ENCODE results near the gene OR1I1.

The OR1I1 gene

GRCh38 chr19:15120135-15121026, 38.4 kb downstream of the OR1I1 start:
- no peak for ATAC-seq
- Mint-ChIP-seq H3K27ac (no peak overlapping the region), H3K36me3 (peaks cover 69% of the 10 kb centered on the region), H3K4me1 (peaks cover 11% of the 10 kb centered on the region), H3K4me3 (no peak overlapping the region), H3K9me3 (no peaks in the 10 kb centered on the region), H3K27me3 (no peaks in the 10 kb centered on the region)

GRCh38 chr19:15122331-15123030, 40.5 kb downstream of the OR1I1 start:
- H3K9me3 Mint-ChIP-seq, result no peaks in the 10 kb centered on the region
- no peak for ATAC-seq
- H3K4me3 Mint-ChIP-seq, result no peak overlapping the region
- no peaks in the 10 kb centered on the region for H3K27me3 Mint-ChIP-seq
- H3K36me3 Mint-ChIP-seq, result peaks cover 55% of the 10 kb centered on the region
- no peak overlapping the region for H3K27ac Mint-ChIP-seq
- H3K4me1 Mint-ChIP-seq, result peaks cover 11% of the 10 kb centered on the region

GRCh38 chr19:15123031-15123890, 41.2 kb downstream of the OR1I1 start:
- H3K27me3 Mint-ChIP-seq, result peaks cover 5% of the 10 kb centered on the region
- H3K36me3 Mint-ChIP-seq, result peaks cover 48% of the 10 kb centered on the region
- H3K4me1 Mint-ChIP-seq, result peaks cover 11% of the 10 kb centered on the region
- peak overlapping the region; percentile 19 for H3K4me3 Mint-ChIP-seq
- ATAC-seq, result no peak
- no peaks in the 10 kb centered on the region for H3K9me3 Mint-ChIP-seq
- H3K27ac Mint-ChIP-seq, result no peak overlapping the region

GRCh38 chr19:15123900-15124299, 41.9 kb downstream of the OR1I1 start:
- peaks cover 41% of the 10 kb centered on the region for H3K36me3 Mint-ChIP-seq
- H3K9me3 Mint-ChIP-seq, result no peaks in the 10 kb centered on the region
- H3K4me1 Mint-ChIP-seq, result peaks cover 11% of the 10 kb centered on the region
- H3K4me3 Mint-ChIP-seq, result peak overlapping the region; percentile 84
- peak overlapping the region; percentile 96 for H3K27ac Mint-ChIP-seq
- H3K27me3 Mint-ChIP-seq, result peaks cover 12% of the 10 kb centered on the region
- no peak for ATAC-seq

GRCh38 chr19:15124572-15125231, 42.7 kb downstream of the OR1I1 start:
- Mint-ChIP-seq H3K27me3 (peaks cover 17% of the 10 kb centered on the region), H3K4me1 (peaks cover 11% of the 10 kb centered on the region), H3K9me3 (no peaks in the 10 kb centered on the region), H3K36me3 (peaks cover 33% of the 10 kb centered on the region), H3K4me3 (peak overlapping the region; percentile 84), H3K27ac (peak overlapping the region; percentile 96)
- no peak for ATAC-seq

GRCh38 chr19:15125232-15126067, 43.4 kb downstream of the OR1I1 start:
- H3K36me3 Mint-ChIP-seq, result peaks cover 26% of the 10 kb centered on the region
- H3K27me3 Mint-ChIP-seq, result peaks cover 17% of the 10 kb centered on the region
- peaks cover 11% of the 10 kb centered on the region for H3K4me1 Mint-ChIP-seq
- H3K9me3 Mint-ChIP-seq, result no peaks in the 10 kb centered on the region
- peak; percentile 97 for ATAC-seq
- H3K27ac Mint-ChIP-seq, result peak overlapping the region; percentile 96
- peak overlapping the region; percentile 84 for H3K4me3 Mint-ChIP-seq

- no peaks in the 10 kb centered on the region for H3K9me3 Mint-ChIP-seq
- peaks cover 17% of the 10 kb centered on the region for H3K36me3 Mint-ChIP-seq
- no peak for ATAC-seq
- peaks cover 17% of the 10 kb centered on the region for H3K27me3 Mint-ChIP-seq
- peaks cover 11% of the 10 kb centered on the region for H3K4me1 Mint-ChIP-seq
- peak overlapping the region; percentile 96 for H3K27ac Mint-ChIP-seq
- no peak overlapping the region for H3K4me3 Mint-ChIP-seq
Measured at GRCh38 chr19:15126131-15126910, 44.3 kb downstream of the OR1I1 start.

GRCh38 chr19:15128162-15128770, 46.3 kb downstream of the OR1I1 start:
- no peak overlapping the region for H3K27ac Mint-ChIP-seq
- H3K36me3 Mint-ChIP-seq, result peaks cover 1% of the 10 kb centered on the region
- H3K27me3 Mint-ChIP-seq, result peaks cover 26% of the 10 kb centered on the region
- no peaks in the 10 kb centered on the region for H3K9me3 Mint-ChIP-seq
- no peak overlapping the region for H3K4me3 Mint-ChIP-seq
- H3K4me1 Mint-ChIP-seq, result peaks cover 11% of the 10 kb centered on the region
- ATAC-seq, result no peak

GRCh38 chr19:15129856-15130585, 48.0 kb downstream of the OR1I1 start:
- H3K27ac Mint-ChIP-seq, result no peak overlapping the region
- no peak overlapping the region for H3K4me3 Mint-ChIP-seq
- ATAC-seq, result no peak

GRCh38 chr19:15136234-15136954, 54.4 kb downstream of the OR1I1 start:
- H3K4me1 Mint-ChIP-seq, result no peaks in the 10 kb centered on the region
- no peak overlapping the region for H3K27ac Mint-ChIP-seq
- H3K4me3 Mint-ChIP-seq, result no peak overlapping the region
- no peak for ATAC-seq
- no peaks in the 10 kb centered on the region for H3K36me3 Mint-ChIP-seq
- peaks cover 13% of the 10 kb centered on the region for H3K27me3 Mint-ChIP-seq
- no peaks in the 10 kb centered on the region for H3K9me3 Mint-ChIP-seq

More at GRCh38 chr19:15129856-15130585, 48.0 kb downstream of the OR1I1 start:
- H3K4me1 Mint-ChIP-seq, result no peaks in the 10 kb centered on the region
- H3K27me3 Mint-ChIP-seq, result peaks cover 26% of the 10 kb centered on the region
- H3K9me3 Mint-ChIP-seq, result no peaks in the 10 kb centered on the region
- no peaks in the 10 kb centered on the region for H3K36me3 Mint-ChIP-seq

- H3K9me3 Mint-ChIP-seq, result no peaks in the 10 kb centered on the region
Measured at GRCh38 chr19:15137777-15138176, 55.8 kb downstream of the OR1I1 start.

GRCh38 chr19:15138427-15138826, 56.4 kb downstream of the OR1I1 start:
- H3K4me3 Mint-ChIP-seq, result no peak overlapping the region
- H3K27ac Mint-ChIP-seq, result no peak overlapping the region
- H3K9me3 Mint-ChIP-seq, result no peaks in the 10 kb centered on the region
- H3K4me1 Mint-ChIP-seq, result no peaks in the 10 kb centered on the region
- ATAC-seq, result no peak
- H3K36me3 Mint-ChIP-seq, result no peaks in the 10 kb centered on the region
- peaks cover 11% of the 10 kb centered on the region for H3K27me3 Mint-ChIP-seq

More at GRCh38 chr19:15137777-15138176, 55.8 kb downstream of the OR1I1 start:
- Mint-ChIP-seq H3K4me1 (no peaks in the 10 kb centered on the region), H3K27me3 (peaks cover 11% of the 10 kb centered on the region), H3K27ac (no peak overlapping the region), H3K4me3 (no peak overlapping the region), H3K36me3 (no peaks in the 10 kb centered on the region)
- no peak for ATAC-seq
